CD4-positive, alpha-beta T cell treated with Interleukin-6 at 100 ng/mL for 8 hours (primary cell): ENCODE data around the gene BRINP2.

Experiments used
- DNase-seq: peaks from one replicate; pipeline ENCODE4 v3.0.0-alpha.2; 2020; ENCODE audit warnings: mixed read lengths, low spot score

Gene BRINP2

GRCh38 chr1:177164380-177165068 lies 6.2 kb upstream of the BRINP2 start, which contains the start of gene ASTN1:
TSS of gene ASTN1 (minus strand) at chr1:177164712. CDS start at chr1:177164676, 36 bp downstream.
- no peak for DNase-seq

DNA sequence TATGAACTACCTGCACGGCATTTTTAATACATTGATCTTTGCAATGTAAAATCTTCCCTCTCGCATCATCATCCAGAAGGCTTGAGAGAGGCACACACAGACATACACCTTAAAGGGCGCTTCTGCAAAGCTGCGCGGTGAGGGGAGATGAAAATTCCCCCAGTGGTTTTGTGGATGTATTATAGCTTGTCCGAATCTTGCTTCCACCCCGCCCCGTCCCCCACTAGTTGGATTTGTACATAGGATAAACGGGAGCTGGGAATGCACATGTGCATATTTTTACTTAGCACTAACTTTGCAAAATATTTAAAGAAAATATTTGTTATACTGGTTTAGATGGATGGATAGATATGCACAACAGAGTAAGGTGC lies 5.7 kb upstream of the BRINP2 start:
- no peak for DNase-seq

DNA sequence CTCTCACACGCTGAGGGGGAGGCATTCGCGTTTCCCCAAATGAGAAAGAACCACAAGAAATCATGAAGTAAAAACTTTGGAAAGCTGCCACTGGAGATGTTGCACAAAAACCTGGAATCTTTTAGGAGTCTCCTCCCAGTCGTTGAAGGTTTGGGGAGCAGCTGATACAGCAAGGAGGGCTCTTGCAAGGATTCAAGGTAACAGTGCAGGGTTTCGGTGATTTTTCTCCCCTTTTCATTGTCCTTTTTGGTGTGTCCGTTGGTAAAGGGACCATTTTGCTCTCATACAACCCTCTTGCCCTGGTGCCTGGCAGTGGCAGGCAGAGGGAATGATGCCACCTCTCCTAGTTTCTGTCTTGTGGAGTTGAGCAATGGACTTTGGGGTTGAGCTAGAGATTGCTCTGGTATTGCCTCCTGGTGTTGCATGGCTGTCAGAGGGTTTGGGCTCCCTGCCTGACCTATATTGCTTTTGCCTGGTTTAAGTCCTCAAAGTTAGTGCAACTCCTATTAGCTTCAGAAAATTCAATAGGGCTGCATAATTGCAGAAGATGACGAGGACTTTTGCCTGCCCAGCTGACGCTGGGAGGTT lies 872 bp downstream of the BRINP2 start:
- DNase-seq: no peak

- no peak for DNase-seq
These were observed 1.5 kb downstream of the BRINP2 start for GRCh38 chr1:177172272-177172671.

GRCh38 chr1:177172866-177173265 lies 2.1 kb downstream of the BRINP2 start:
- DNase-seq: no peak

DNA sequence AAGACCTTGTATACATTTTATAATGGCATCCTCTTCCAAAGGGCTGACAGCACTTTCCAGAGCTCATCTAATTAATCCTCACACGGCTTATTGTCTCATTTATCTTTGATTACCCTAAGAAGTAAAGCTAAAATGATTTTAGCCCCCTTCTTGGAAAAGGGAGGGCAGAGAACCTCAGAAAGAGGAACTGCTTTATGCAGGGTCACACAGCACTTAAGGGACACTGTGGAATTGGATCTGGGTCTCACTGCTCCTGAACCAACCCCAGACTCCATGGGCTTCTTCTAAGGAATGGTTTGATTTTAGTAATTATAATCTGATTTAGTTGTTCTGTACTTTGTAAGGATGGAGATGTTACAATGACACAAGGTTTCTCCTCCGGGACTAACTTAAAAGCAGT lies 3.2 kb downstream of the BRINP2 start:
- DNase-seq: no peak

- DNase-seq: no peak
These were observed 4.3 kb downstream of the BRINP2 start for GRCh38 chr1:177174921-177175634.

DNA sequence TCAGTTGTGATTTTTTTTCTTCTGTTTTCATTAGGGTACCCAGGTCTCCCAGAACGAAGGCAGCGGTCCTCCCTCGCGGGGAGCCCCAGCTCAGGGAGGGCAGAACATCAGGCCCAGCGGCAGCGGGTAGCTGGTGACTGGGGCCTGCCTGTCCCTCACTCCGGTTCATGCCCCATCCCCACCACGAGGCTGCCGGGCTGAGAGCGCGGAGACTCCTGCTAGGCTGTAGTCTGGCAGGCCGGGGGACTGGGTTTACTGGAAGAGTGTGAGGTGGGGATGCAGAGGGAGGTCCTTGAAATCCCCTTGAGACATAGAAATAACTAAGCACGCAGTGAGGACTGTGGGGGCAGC lies 10.5 kb downstream of the BRINP2 start:
- no peak for DNase-seq

DNA sequence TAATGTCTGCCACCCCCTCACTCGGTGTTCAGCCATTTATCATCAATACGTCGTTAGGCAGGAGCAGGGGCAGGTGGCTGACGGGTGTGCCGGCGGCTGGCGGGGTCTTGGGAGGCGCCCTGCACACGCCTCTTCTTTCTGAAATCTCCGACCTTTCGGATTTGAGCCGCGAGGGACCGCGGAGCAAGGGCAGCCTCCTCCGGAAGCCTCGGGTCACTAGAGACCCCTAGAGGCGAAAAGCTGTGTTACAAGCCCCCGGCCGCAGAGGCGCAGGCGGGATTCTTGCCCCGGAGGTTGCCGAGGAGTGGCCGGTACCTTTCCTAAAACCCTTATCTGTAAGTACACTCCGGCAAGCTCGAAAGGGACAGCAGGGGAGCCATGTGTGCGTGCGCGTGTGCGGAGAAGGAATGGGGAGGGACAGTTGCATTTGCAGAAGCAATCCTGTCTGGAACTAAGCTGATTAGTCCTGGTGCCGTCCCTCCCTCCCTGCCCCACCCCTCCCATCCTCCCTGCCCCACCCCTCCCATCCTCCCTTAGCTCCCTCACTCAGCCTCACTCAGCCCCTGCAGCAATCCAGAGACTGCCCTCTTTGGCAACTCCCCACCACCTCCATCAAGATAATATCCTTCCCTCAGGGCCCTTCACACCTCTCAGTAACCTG lies 11.0 kb downstream of the BRINP2 start:
- DNase-seq: no peak

DNA sequence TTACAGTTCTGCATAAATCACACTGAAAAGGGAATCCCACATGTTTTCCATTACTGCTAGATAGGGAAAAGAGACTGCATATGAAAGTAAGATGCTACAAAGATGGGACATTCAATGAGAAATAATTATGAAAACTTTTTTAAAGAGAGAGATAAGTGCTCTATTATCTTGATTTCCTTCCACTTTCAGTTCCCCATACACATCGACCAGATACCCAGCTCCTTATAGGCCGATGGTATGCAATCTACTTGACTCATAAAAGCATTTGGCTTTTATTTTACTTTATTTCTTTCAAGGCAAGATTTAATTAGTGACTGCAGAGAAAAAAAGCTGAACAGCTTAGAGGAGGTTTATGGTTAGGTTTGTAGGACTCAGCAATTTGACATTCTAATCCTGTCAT lies 13.1 kb downstream of the BRINP2 start:
- DNase-seq: no peak

DNA sequence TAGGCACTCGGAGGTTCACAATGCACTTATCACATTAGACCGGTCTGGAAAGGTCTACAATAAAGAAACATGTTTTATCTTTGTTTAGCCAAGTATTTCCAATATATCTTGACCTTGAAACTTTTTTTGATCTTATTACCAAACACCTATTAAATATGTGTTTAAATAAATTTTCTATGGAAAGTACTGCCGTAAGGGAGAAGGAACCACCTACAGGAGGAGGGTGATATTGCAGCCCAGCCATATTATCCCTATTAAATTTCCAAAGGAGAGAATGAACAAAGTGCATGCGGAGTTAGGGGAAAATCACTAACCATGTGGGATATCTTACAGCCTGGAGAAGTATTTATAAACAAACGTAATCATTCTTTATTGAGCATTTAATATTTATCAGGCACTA lies 14.5 kb downstream of the BRINP2 start:
- DNase-seq: no peak

DNA sequence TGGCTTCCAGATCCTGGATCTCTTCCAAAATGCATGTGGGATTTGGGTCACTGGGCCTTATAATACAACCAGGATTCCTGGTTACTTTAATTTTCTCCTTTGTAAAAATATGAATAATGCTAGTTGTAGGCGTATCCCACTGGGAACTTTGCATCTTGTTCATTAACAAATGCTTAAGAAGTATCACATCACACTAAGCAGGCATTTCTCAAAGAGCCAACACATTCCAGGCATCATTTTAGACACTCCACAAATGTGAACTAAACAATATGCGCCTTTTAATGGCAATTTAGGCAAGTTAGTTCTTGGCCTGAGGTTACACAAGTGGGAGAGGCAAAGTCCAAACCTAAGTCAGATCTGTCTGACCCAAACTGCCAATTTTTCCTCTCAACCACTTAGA lies 15.9 kb downstream of the BRINP2 start:
- no peak for DNase-seq

DNA sequence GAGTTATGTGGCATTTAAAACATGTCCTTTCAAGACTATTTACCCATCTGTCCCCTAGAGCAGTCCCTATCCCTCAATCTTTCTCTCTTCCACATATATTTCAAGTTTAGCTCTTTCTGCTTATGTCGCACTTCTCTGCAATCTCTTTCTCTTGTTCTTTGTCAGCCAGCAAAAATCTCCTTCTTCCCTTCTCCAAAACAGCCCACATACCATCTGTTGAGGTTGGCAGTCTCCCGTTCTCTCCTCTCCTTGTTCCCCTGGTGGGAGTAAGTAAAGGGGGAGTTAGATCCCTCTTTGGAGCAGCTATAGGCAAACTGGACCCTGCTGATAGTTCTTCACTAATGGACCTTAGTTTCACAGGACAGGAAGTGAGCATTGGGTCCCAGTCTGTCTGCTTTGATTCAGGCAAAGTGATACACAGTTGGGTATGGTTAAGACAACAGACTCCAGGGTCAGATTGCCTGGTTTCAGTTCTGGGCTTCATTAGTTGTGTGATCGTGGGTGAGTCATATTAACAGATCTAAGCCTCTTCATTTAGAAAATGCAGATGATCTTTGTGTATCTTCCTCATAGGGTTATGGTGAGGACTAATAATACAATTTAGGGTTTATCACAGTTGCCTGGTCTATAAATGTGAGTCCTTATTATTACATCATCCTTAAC lies 19.7 kb downstream of the BRINP2 start:
- DNase-seq: no peak

- no peak for DNase-seq
These were observed 27.5 kb downstream of the BRINP2 start for GRCh38 chr1:177198243-177198642.

- DNase-seq: no peak
These were observed 29.5 kb downstream of the BRINP2 start for GRCh38 chr1:177200290-177200689.

GRCh38 chr1:177206831-177207355 lies 36.1 kb downstream of the BRINP2 start:
- no peak for DNase-seq

DNA sequence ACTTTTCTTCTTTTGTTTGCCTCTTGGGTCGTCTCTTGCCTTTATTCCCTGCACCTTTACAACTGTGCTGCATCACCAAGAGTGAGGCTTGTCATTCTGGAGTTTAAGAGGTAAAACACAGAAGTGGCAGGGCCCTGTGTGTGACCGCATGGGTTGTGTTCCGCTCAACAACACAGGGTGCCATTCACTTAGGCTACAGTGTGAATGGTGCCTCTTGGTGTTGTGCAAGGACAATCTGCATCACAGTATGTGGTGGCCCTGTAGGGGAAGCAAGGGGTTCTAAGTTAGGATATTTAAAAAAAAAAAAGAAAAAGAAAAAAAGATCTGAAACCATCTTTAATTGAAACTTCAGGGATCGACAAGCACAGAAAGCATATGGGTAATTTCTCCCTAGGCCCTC lies 38.2 kb downstream of the BRINP2 start:
- no peak for DNase-seq

GRCh38 chr1:177209357-177209756 lies 38.6 kb downstream of the BRINP2 start:
- DNase-seq: no peak

- no peak for DNase-seq
These were observed 39.3 kb downstream of the BRINP2 start for GRCh38 chr1:177210071-177210470.

GRCh38 chr1:177211231-177211630 lies 40.5 kb downstream of the BRINP2 start:
- DNase-seq: no peak

GRCh38 chr1:177216587-177217202 lies 45.9 kb downstream of the BRINP2 start:
- DNase-seq: no peak
